Keratinocyte (primary cell): ENCODE data around the gene BAIAP3. TPM values are rescaled to one million over a fixed set of nuclear protein-coding genes. Genes with fewer than 3 reads are reported as not detected.

Source experiments
- DNase-seq: peaks from one replicate; pipeline ENCODE4 v3.0.0-alpha.2; 2011; ENCODE audit warnings: low read depth, missing footprints, low spot score
- FAIRE-seq: peaks from 2 replicates; lab custom pipeline; 2011; peaks lifted over from hg19 to GRCh38; lab: Jason Lieb, UNC
- H2AFZ ChIP-seq: 2 replicates; pipeline ENCODE4 v1.6.0; 2012; ENCODE audit warnings: low read length, control low read depth, inconsistent platforms; ENCODE audit not compliant: control insufficient read depth
- H3K27ac ChIP-seq: 2 replicates; pipeline ENCODE4 v1.5.1; 2011; ENCODE audit warnings: low read length; ENCODE audit not compliant: control insufficient read depth, insufficient read depth
- H3K27me3 ChIP-seq: 3 replicates; pipeline ENCODE4 v1.6.0; 2011; ENCODE audit warnings: low read length; ENCODE audit not compliant: control insufficient read depth, insufficient read depth; ENCODE audit errors: extremely low read depth
- H3K36me3 ChIP-seq, 2 experiments: 2 replicates in 1 of 2; 3 replicates in 1 of 2; pipeline ENCODE4 v1.5.1; 2011; ENCODE audit warnings: low read length in 2 of 2, mild to moderate bottlenecking in 1 of 2; ENCODE audit not compliant: control insufficient read depth in 2 of 2, insufficient read depth in 2 of 2; ENCODE audit errors: extremely low read depth in 1 of 2
- H3K4me1 ChIP-seq: 3 replicates; pipeline ENCODE4 v1.5.1; 2011; ENCODE audit warnings: low read length; ENCODE audit not compliant: control insufficient read depth, insufficient read depth; ENCODE audit errors: extremely low read depth
- H3K4me2 ChIP-seq: 3 replicates; pipeline ENCODE4 v1.6.0; 2011; ENCODE audit warnings: low read depth, low read length; ENCODE audit not compliant: control insufficient read depth, insufficient read depth; ENCODE audit errors: extremely low read depth
- H3K4me3 ChIP-seq, 3 experiments: fragments of 200-600 bp in 1 of 3; sonication (generic) in 1 of 3; 2 replicates in 2 of 3; 3 replicates in 1 of 3; pipeline ENCODE4 v1.5.1; 2011 to 2016; ENCODE audit warnings: low read length in 3 of 3, mild to moderate bottlenecking in 3 of 3, control low read depth in 2 of 3, inconsistent platforms in 1 of 3, low read depth in 1 of 3, mixed read lengths in 1 of 3, mixed run types in 1 of 3, moderate library complexity in 1 of 3; ENCODE audit not compliant: control insufficient read depth in 2 of 3, insufficient read depth in 2 of 3; ENCODE audit errors: extremely low read depth in 1 of 3
- H3K79me2 ChIP-seq: 2 replicates; pipeline ENCODE4 v1.6.0; 2012; ENCODE audit warnings: low read length; ENCODE audit not compliant: control insufficient read depth, insufficient read depth
- H3K9ac ChIP-seq: 3 replicates; pipeline ENCODE4 v1.6.0; 2011; ENCODE audit warnings: low read length; ENCODE audit not compliant: control insufficient read depth, insufficient read depth; ENCODE audit errors: extremely low read depth
- H3K9me1 ChIP-seq: 3 replicates; pipeline ENCODE4 v1.6.0; 2011; ENCODE audit warnings: low read length; ENCODE audit not compliant: control insufficient read depth, insufficient read depth; ENCODE audit errors: extremely low read depth
- H3K9me3 ChIP-seq: 2 replicates; pipeline ENCODE4 v1.5.1; 2012; ENCODE audit warnings: low read depth, low read length; ENCODE audit not compliant: control insufficient read depth
- H4K20me1 ChIP-seq: 3 replicates; pipeline ENCODE4 v1.6.0; 2011; ENCODE audit warnings: low read length; ENCODE audit not compliant: control insufficient read depth, insufficient read depth; ENCODE audit errors: extremely low read depth
- EZH2 ChIP-seq: IDR thresholded peaks from one replicate; pipeline ENCODE4 v1.6.1; 2012; ENCODE audit warnings: inconsistent platforms, mild to moderate bottlenecking, low read length, moderate library complexity
- dilution Hi-C: fragments of 300-500 bp; cut with MboI; formaldehyde crosslinking; loops from one replicate; pipeline ENCODE4 v1.7.0; 2020; ENCODE audit warnings: low sequenced_read_pairs; ENCODE audit not compliant: extremely low pct_ligation_motif_present
- polyA plus RNA-seq, 5 experiments: library from polyadenylated mRNA; depleted of rRNA in 3 of 5; stranded (reverse) in 3 of 5; stranded (forward) in 1 of 5; unstranded in 1 of 5; fragments of >200 nt; gene quantifications; 1 replicate in 1 of 5; 2 replicates in 3 of 5; 3 replicates in 1 of 5; pipeline versions ENCODE4 v1.2.1 to v1.2.3, GENCODE V29; 2011 to 2012; ENCODE audit warnings: missing spikeins in 2 of 5, low read depth in 1 of 5, low replicate concordance in 1 of 5
- TF ChIP-seq, protein P1 (sequence below), 3 experiments: IDR thresholded peaks in 1 of 3; conservative IDR thresholded peaks in 1 of 3; optimal IDR thresholded peaks in 1 of 3; 2 replicates in 2 of 3; 3 replicates in 1 of 3; pipeline versions ENCODE3 to v1.5.1; 2011; ENCODE audit warnings: low read length in 3 of 3, mild to moderate bottlenecking in 3 of 3, moderate library complexity in 2 of 3, control low read depth in 1 of 3, inconsistent platforms in 1 of 3; ENCODE audit not compliant: insufficient read depth in 2 of 3; ENCODE audit errors: extremely low read depth in 1 of 3

BAIAP3 gene
- polyA plus RNA-seq, 1 donor (not counting 4 experiments of a cell fraction or from before 2014, with no cell fraction given) = not detected

DNA sequence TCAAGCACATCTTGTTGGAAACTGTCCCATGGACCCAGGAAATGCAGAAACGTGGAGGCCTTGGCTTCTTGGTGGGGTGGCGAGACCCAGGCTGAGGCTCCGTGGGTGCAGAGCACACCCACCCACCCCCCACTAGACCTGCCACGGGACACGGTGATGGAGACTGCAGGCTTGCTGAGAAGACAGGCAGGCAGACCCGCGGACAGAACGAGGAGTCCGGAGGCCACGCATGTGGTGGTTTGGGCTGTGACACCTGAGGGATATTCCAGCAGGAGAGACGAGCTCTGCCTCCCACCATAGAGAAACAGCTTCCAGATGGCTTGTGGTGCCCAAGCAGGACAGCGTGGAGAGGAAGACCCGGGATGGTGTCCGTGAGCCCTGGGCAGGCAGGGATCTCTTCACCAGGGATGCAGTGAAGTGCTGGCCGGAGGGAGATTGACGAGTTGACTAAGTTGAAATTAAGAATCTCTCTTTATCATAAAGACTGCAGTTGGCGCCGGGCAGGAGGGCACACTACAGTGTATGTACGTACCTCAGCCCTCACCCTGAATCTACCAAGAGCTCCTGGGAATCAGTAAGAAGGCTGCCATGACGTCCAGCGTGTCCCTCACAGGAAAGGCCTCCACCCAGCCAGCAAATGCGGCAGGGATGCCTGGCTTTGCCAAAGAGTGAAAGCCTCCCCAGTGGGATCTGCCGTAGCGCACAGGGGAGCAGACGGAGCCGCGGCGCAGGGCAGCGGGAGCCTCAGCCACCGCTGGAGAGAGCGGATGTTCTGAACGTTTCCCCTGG lies 15.8 kb upstream of the BAIAP3 start:
- no peaks in the 10 kb centered on the region for H3K9me1 ChIP-seq
- no peak for TF ChIP-seq EZH2
- TF ChIP-seq, protein P1, sequence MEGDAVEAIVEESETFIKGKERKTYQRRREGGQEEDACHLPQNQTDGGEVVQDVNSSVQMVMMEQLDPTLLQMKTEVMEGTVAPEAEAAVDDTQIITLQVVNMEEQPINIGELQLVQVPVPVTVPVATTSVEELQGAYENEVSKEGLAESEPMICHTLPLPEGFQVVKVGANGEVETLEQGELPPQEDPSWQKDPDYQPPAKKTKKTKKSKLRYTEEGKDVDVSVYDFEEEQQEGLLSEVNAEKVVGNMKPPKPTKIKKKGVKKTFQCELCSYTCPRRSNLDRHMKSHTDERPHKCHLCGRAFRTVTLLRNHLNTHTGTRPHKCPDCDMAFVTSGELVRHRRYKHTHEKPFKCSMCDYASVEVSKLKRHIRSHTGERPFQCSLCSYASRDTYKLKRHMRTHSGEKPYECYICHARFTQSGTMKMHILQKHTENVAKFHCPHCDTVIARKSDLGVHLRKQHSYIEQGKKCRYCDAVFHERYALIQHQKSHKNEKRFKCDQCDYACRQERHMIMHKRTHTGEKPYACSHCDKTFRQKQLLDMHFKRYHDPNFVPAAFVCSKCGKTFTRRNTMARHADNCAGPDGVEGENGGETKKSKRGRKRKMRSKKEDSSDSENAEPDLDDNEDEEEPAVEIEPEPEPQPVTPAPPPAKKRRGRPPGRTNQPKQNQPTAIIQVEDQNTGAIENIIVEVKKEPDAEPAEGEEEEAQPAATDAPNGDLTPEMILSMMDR (optimal IDR thresholded peaks at IDR 0.05 in 1 of 3, IDR thresholded peaks at IDR 0.05 in 1 of 3, conservative IDR thresholded peaks at IDR 0.05 in 1 of 3; ENCODE audit: extremely low read depth in 1 of 3, insufficient read depth in 2 of 3, low read length in 3 of 3) = no peak
- dilution Hi-C loops = no loop called here
- no peak overlapping the region for H3K27ac ChIP-seq
- FAIRE-seq (no peak), DNase-seq (no peak)
- peaks cover 63% of the 10 kb centered on the region for H3K79me2 ChIP-seq
- no peak overlapping the region for H3K4me2 ChIP-seq
- no peaks in the 10 kb centered on the region for H3K9me3 ChIP-seq
- H3K36me3 ChIP-seq = peaks cover 45 to 58% of the 10 kb centered on the region in 2 experiments
- no peak overlapping the region for H3K9ac ChIP-seq
- no peak overlapping the region for H2AFZ ChIP-seq
- H3K4me3 ChIP-seq = no peak overlapping the region
- H3K27me3 ChIP-seq = no peaks in the 10 kb centered on the region
- H4K20me1 ChIP-seq = peaks cover 9% of the 10 kb centered on the region
- no peaks in the 10 kb centered on the region for H3K4me1 ChIP-seq

DNA sequence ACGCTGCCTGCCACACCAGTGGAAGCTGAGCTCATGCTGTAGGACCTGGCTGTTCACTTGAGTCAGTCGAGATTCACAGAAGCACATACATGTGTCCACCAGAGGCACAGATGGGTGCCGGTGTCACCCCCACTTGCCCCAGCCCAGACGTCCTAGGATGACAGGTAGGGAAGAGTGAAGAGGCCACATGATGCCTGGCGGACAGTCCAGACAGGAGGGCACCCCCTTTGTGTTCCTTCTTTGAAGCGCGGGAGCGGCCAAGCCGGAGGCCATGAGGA lies 15.2 kb upstream of the BAIAP3 start:
- peaks cover 45 to 52% of the 10 kb centered on the region in 2 experiments for H3K36me3 ChIP-seq
- peaks cover 58% of the 10 kb centered on the region for H3K79me2 ChIP-seq
- no peak overlapping the region for H3K9ac ChIP-seq
- no peaks in the 10 kb centered on the region for H3K9me1 ChIP-seq
- TF ChIP-seq EZH2 = no peak
- TF ChIP-seq, protein P1 (optimal IDR thresholded peaks at IDR 0.05 in 1 of 3, IDR thresholded peaks at IDR 0.05 in 1 of 3, conservative IDR thresholded peaks at IDR 0.05 in 1 of 3; ENCODE audit: extremely low read depth in 1 of 3, insufficient read depth in 2 of 3, low read length in 3 of 3) = no peak
- dilution Hi-C loops = no loop called here
- no peak overlapping the region for H2AFZ ChIP-seq
- H3K4me1 ChIP-seq = no peaks in the 10 kb centered on the region
- FAIRE-seq (no peak), DNase-seq (no peak)
- no peaks in the 10 kb centered on the region for H3K9me3 ChIP-seq
- no peak overlapping the region for H3K27ac ChIP-seq
- H4K20me1 ChIP-seq = peaks cover 3% of the 10 kb centered on the region
- H3K4me3 ChIP-seq = no peak overlapping the region
- H3K4me2 ChIP-seq = no peak overlapping the region
- H3K27me3 ChIP-seq = no peaks in the 10 kb centered on the region
